Fibroblast of the aortic adventitia (primary cell): Measurements from ENCODE around the gene CORO2B. TPM values are rescaled to one million over a fixed set of nuclear protein-coding genes. Genes with fewer than 3 reads are reported as not detected.
A peak's percentile ranks its signal among the peaks of the same experiment; 100 is the strongest.

Source experiments
- DNase-seq: peaks from one replicate; pipeline ENCODE4 v3.0.0-alpha.2; 2010; ENCODE audit warnings: low read depth
- H3K4me3 ChIP-seq: 2 replicates; pipeline ENCODE4 v1.5.1; 2011; ENCODE audit warnings: low read depth, mild to moderate bottlenecking, control low read depth, low read length, moderate library complexity
- total RNA-seq: library from RNA; depleted of rRNA; stranded (reverse); fragments of >200 nt; gene quantifications from 2 replicates; pipeline ENCODE4 v1.2.3, GENCODE V29; 2012; ENCODE audit warnings: low replicate concordance
- TF ChIP-seq, protein P1 (sequence below): IDR thresholded peaks from 2 replicates; pipeline ENCODE4 v1.5.1; 2011; ENCODE audit warnings: mild to moderate bottlenecking, low read length, control low read depth, inconsistent platforms; ENCODE audit not compliant: insufficient read depth

Gene CORO2B
- total RNA-seq, 1 donor = 23.3 TPM

GRCh38 chr15:68559345-68560310, 19.2 kb upstream of the CORO2B start:
- TF ChIP-seq, protein P1, sequence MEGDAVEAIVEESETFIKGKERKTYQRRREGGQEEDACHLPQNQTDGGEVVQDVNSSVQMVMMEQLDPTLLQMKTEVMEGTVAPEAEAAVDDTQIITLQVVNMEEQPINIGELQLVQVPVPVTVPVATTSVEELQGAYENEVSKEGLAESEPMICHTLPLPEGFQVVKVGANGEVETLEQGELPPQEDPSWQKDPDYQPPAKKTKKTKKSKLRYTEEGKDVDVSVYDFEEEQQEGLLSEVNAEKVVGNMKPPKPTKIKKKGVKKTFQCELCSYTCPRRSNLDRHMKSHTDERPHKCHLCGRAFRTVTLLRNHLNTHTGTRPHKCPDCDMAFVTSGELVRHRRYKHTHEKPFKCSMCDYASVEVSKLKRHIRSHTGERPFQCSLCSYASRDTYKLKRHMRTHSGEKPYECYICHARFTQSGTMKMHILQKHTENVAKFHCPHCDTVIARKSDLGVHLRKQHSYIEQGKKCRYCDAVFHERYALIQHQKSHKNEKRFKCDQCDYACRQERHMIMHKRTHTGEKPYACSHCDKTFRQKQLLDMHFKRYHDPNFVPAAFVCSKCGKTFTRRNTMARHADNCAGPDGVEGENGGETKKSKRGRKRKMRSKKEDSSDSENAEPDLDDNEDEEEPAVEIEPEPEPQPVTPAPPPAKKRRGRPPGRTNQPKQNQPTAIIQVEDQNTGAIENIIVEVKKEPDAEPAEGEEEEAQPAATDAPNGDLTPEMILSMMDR = peak; percentile 86
- H3K4me3 ChIP-seq = peak overlapping the region; percentile 66
- peak; percentile 71 for DNase-seq

GRCh38 chr15:68560501-68561113, 18.2 kb upstream of the CORO2B start:
- no peak overlapping the region for H3K4me3 ChIP-seq
- no peak for DNase-seq
- TF ChIP-seq, protein P1 = no peak

DNA sequence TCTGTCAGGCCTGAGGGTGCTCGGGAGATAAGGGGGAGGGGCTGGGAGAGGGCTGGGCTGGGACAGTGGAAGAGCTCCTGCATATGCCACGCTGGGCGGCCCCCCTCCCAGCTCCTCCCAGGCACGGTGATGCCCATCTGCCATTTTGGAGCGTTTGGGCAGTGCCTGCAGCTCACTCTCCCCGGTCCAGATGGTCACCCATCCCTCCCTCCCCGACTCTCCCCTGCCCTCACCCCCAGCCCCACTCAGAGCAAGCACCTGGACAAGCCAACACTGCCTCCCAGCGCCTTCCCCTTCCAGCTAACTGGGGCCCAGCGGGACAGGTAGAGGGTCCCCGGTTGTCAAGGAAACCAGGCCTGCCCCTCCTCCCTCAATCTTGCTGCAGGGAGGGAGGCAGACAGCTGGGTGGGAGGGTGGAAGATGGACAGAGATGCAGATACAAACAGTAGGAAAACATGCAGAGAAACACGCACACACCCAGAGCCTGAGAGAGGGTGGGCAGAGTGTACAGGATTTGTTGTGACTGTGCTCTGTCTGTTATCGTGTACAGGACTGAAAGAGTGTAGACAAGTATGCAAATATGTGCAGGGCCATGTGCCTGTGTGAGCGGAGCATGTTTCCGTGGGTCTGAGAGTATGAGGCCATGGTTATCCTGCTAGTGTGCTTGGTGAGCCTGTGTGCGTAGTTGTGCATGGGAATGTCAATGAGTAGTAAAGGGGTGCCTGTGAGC, 17.5 kb upstream of the CORO2B start:
- DNase-seq = no peak
- TF ChIP-seq, protein P1 = no peak
- H3K4me3 ChIP-seq = no peak overlapping the region

- no peak for DNase-seq
- H3K4me3 ChIP-seq = no peak overlapping the region
- TF ChIP-seq, protein P1 = no peak
Measured at GRCh38 chr15:68561901-68562300, 16.9 kb upstream of the CORO2B start.

DNA sequence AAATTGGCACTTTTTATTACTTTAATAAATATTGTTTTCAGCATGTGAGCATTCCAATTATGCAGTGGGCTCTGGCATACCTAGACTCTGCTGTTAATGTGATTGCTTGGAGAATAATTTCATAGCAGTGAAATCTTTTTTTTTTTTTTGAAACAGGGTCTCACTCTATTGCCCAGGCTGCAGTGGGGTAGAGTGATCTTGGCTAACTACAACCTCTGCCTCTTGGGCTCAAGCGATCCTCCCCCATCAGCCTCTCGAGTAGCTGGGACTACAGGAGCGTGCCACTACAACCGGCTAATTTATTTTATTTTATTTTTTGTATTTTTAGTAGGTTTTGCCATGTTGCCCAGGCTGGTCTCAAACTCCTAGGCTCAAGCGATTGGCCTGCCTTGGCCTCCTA, 14.6 kb upstream of the CORO2B start:
- DNase-seq = no peak
- TF ChIP-seq, protein P1 = no peak
- H3K4me3 ChIP-seq = no peak overlapping the region

DNA sequence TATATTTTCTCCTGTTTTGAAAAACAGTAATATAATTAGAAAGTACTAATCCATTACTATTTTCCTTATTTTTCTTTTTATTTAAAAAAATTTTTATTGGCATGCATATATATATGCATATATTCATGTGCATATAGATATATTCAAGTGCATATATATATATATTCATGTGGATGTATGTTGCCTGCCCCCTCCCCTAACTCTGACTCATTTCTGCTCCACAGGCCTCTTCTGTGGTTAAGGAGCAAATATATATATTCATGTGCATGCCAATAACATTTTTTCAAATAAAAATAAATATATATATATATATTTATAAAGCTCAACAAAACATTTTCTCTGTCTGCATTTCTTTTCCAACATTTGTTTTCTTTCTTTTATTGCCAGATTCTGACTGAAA, 13.6 kb upstream of the CORO2B start:
- H3K4me3 ChIP-seq = no peak overlapping the region
- TF ChIP-seq, protein P1 = no peak
- no peak for DNase-seq
